ENCODE data around the gene TF. TPM values are rescaled to one million over a fixed set of nuclear protein-coding genes. Genes with fewer than 3 reads are reported as not detected.

Gene TF
- total RNA-seq, 1 experiment from 2014 or later = 0.09 TPM

- no peak overlapping the region for H2AFZ ChIP-seq (ENCODE audit: low read length)
- H3K9me3 ChIP-seq (ENCODE audit: control insufficient read depth, low read depth, low read length) = no peaks in the 10 kb centered on the region
- H4K91ac ChIP-seq (ENCODE audit: insufficient read length, low read depth, low read length) = no peak overlapping the region
- no peak for TF ChIP-seq CTCF (conservative IDR thresholded peaks at IDR 0.05)
- H3K4me2 ChIP-seq (ENCODE audit: insufficient read depth, insufficient read length, low read length) = no peak overlapping the region
- H4K20me1 ChIP-seq (ENCODE audit: control insufficient read depth, insufficient read depth, insufficient read length) = no peaks in the 10 kb centered on the region
- no peak overlapping the region for H3K23ac ChIP-seq (ENCODE audit: insufficient read length, low read depth, low read length)
- no peak overlapping the region for H2BK20ac ChIP-seq (ENCODE audit: low read depth, low read length, poor library complexity, severe bottlenecking)
- no CpG with 5 or more reads among the region's 8 CpGs for WGBS (ENCODE audit: extremely low coverage, insufficient read length, low lambda C conversion rate)
- Mint-ChIP-seq H3K4me3 (no peak overlapping the region), H3K4me1 (peaks cover 13 to 14% of the 10 kb centered on the region in 2 experiments), H3K27me3 (ENCODE audit: low read depth) (peaks cover 13% of the 10 kb centered on the region), H3K36me3 (ENCODE audit: insufficient read depth in 1 of 3, low read depth in 3 of 3) (no peaks in the 10 kb centered on the region; a peak in 1 of 7 replicates), H3K9me3 (peaks cover 0 to 3% of the 10 kb centered on the region in 2 experiments; a peak in 1 of 5 replicates), H3K27ac (peak overlapping the region in 2 of 3 experiments; percentile 29 to 56; a peak in 2 of 7 replicates)
- H4K8ac ChIP-seq (replicated peaks; ENCODE audit: insufficient read length, low read depth, low read length) = no peak overlapping the region
- no peak overlapping the region for H3K18ac ChIP-seq (ENCODE audit: insufficient read length, low read depth, low read length)
- H3K4ac ChIP-seq (ENCODE audit: low read depth, low read length) = no peak overlapping the region
- H3K27me3 ChIP-seq (ENCODE audit: insufficient read depth, low read length) = no peaks in the 10 kb centered on the region
- no peak overlapping the region for H3K56ac ChIP-seq (ENCODE audit: insufficient read length, low read depth, low read length)
- H2BK15ac ChIP-seq (ENCODE audit: low read depth, low read length) = no peak overlapping the region
- H3K14ac ChIP-seq (ENCODE audit: insufficient read depth, low read length) = no peak overlapping the region
- H3K23me2 ChIP-seq (ENCODE audit: insufficient read length, low read depth, low read length, poor library complexity, severe bottlenecking) = no peaks in the 10 kb centered on the region
- H2AK5ac ChIP-seq (ENCODE audit: insufficient read length, low read length) = no peak overlapping the region
- no peak overlapping the region for H3K9ac ChIP-seq (ENCODE audit: extremely low read depth, insufficient read length, low read length)
- no peak overlapping the region for H3T11ph ChIP-seq (ENCODE audit: low read length)
- no peaks in the 10 kb centered on the region for H3K79me2 ChIP-seq (ENCODE audit: insufficient read depth, low read length)
- no peak overlapping the region for H2BK5ac ChIP-seq (ENCODE audit: insufficient read length, low read length)
- no peaks in the 10 kb centered on the region; the same call in 1 of the 2 replicates for H3K4me1 ChIP-seq (ENCODE audit: insufficient read depth, low read length)
- no peak for DNase-seq
- no peak overlapping the region for H3K27ac ChIP-seq (ENCODE audit: insufficient read length, low read depth, low read length)
- H3K79me1 ChIP-seq (ENCODE audit: insufficient read depth, low read depth, low read length, poor library complexity, severe bottlenecking) = no peaks in the 10 kb centered on the region
- H2BK12ac ChIP-seq (ENCODE audit: insufficient read length, low read depth, low read length) = no peak overlapping the region
- H2BK120ac ChIP-seq (ENCODE audit: low read depth, low read length, poor library complexity, severe bottlenecking) = no peak overlapping the region
- no peak overlapping the region for H4K5ac ChIP-seq (ENCODE audit: insufficient read length, low read depth, low read length)
Observed at GRCh38 chr3:133777807-133778568, 31.8 kb downstream of the TF start.

Data from H9 (cell line).